Nephron (organoid): Measurements from ENCODE around the gene INSC.

ENCODE experiments used
- H3K27ac Mint-ChIP-seq, 3 experiments: 2 replicates each; pipeline ENCODE4 v1.8.0; 2020; ENCODE audit warnings: mixed read lengths in 3 of 3, mild to moderate bottlenecking in 2 of 3, moderate library complexity in 1 of 3
- H3K27me3 Mint-ChIP-seq: 2 replicates; pipeline ENCODE4 v1.8.0; 2021; ENCODE audit warnings: low read depth, mild to moderate bottlenecking, moderate library complexity, mixed read lengths
- H3K36me3 Mint-ChIP-seq: 2 replicates; pipeline ENCODE4 v1.8.0; 2020; ENCODE audit warnings: low read depth, mixed read lengths
- H3K4me1 Mint-ChIP-seq: 2 replicates; pipeline ENCODE4 v1.8.0; 2020; ENCODE audit warnings: mixed read lengths
- H3K4me3 Mint-ChIP-seq, 3 experiments: 2 replicates each; pipeline ENCODE4 v1.8.0; 2020; ENCODE audit warnings: mild to moderate bottlenecking in 3 of 3, mixed read lengths in 3 of 3, moderate library complexity in 2 of 3
- H3K9me3 Mint-ChIP-seq: 2 replicates; pipeline ENCODE4 v1.8.0; 2020; ENCODE audit warnings: mixed read lengths
- TF ChIP-seq, protein P1 (sequence below), 3 experiments: fragments of 200-600 bp; sonication (generic); IDR thresholded peaks; one replicate each; pipeline ENCODE4 v1.5.0; 2021; ENCODE audit warnings: antibody characterized with exemption in 3 of 3; ENCODE audit not compliant: unreplicated experiment in 3 of 3

INSC gene

GRCh38 chr11:15163136-15163535, 48.4 kb downstream of the INSC start:
- no peaks in the 10 kb centered on the region for H3K9me3 Mint-ChIP-seq
- no peak overlapping the region for H3K27ac Mint-ChIP-seq
- H3K27me3 Mint-ChIP-seq: peaks cover 10% of the 10 kb centered on the region
- peaks cover 4% of the 10 kb centered on the region for H3K4me1 Mint-ChIP-seq
- H3K36me3 Mint-ChIP-seq: no peaks in the 10 kb centered on the region
- TF ChIP-seq, protein P1, sequence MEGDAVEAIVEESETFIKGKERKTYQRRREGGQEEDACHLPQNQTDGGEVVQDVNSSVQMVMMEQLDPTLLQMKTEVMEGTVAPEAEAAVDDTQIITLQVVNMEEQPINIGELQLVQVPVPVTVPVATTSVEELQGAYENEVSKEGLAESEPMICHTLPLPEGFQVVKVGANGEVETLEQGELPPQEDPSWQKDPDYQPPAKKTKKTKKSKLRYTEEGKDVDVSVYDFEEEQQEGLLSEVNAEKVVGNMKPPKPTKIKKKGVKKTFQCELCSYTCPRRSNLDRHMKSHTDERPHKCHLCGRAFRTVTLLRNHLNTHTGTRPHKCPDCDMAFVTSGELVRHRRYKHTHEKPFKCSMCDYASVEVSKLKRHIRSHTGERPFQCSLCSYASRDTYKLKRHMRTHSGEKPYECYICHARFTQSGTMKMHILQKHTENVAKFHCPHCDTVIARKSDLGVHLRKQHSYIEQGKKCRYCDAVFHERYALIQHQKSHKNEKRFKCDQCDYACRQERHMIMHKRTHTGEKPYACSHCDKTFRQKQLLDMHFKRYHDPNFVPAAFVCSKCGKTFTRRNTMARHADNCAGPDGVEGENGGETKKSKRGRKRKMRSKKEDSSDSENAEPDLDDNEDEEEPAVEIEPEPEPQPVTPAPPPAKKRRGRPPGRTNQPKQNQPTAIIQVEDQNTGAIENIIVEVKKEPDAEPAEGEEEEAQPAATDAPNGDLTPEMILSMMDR (IDR thresholded peaks at IDR 0.05; ENCODE audit: unreplicated experiment in 3 of 3): no peak
- no peak overlapping the region for H3K4me3 Mint-ChIP-seq

DNA sequence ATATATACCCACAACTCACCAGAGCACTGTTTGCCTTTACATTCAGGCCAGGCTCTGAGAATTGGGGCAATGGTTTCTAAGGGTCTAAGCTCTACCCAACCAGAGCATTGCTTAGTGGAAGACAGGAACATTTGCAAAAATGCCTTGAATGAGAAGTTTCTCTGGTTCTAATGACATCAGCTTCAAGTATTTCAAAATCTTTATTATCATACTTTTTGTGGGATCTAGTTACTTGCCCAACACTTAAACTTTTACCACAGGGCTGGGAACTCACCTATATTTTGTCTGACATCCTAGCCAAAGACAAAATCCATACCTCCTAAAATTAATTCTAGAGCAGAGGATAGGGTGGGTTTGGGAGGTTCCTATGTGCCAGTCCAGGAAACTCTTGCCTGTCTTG, 51.5 kb downstream of the INSC start:
- Mint-ChIP-seq H3K9me3 (no peaks in the 10 kb centered on the region), H3K4me1 (no peaks in the 10 kb centered on the region), H3K27ac (no peak overlapping the region), H3K27me3 (peaks cover 10% of the 10 kb centered on the region), H3K36me3 (no peaks in the 10 kb centered on the region), H3K4me3 (no peak overlapping the region)
- TF ChIP-seq, protein P1 (IDR thresholded peaks at IDR 0.05; ENCODE audit: unreplicated experiment in 3 of 3): no peak

DNA sequence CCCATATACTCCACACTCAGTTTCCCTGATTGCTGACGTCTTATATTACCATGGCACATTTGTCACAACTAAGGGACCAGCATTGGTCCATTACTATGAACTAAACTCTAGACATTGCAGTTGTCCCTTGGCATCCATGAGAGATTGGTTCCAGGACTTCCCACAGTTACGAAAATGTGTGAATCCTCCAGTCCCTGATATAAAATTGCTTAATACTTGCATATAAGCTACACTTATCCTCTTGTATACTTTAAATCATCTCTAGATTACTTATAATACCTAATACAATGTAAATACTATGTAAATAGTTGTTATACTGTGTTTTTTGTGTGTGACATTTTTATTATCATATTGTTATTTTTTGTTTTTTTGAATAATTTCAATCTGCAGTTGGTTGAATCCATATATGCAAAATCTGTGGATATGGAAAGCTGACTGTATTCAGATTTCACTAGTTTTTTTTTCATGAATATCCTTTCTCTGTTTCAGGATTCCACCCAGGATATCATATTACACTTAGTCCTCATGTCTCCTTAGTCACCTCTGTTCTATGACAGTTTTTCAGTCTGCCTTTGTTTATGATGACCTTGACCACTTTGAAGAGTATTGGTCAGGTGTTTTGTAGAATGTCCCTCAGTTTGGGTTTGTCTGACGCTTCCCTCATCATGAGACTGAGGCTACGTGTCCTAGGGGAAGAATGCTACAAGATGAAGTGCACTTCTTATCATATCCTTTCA, 55.3 kb downstream of the INSC start:
- Mint-ChIP-seq H3K4me1 (no peaks in the 10 kb centered on the region), H3K27me3 (peaks cover 13% of the 10 kb centered on the region), H3K4me3 (no peak overlapping the region), H3K27ac (no peak overlapping the region), H3K36me3 (no peaks in the 10 kb centered on the region), H3K9me3 (no peaks in the 10 kb centered on the region)
- TF ChIP-seq, protein P1 (IDR thresholded peaks at IDR 0.05; ENCODE audit: unreplicated experiment in 3 of 3): no peak

GRCh38 chr11:15170698-15171097, 56.0 kb downstream of the INSC start:
- H3K27me3 Mint-ChIP-seq: peaks cover 9% of the 10 kb centered on the region
- H3K4me3 Mint-ChIP-seq: no peak overlapping the region
- no peaks in the 10 kb centered on the region for H3K4me1 Mint-ChIP-seq
- H3K36me3 Mint-ChIP-seq: no peaks in the 10 kb centered on the region
- H3K27ac Mint-ChIP-seq: no peak overlapping the region
- H3K9me3 Mint-ChIP-seq: no peaks in the 10 kb centered on the region
- TF ChIP-seq, protein P1 (IDR thresholded peaks at IDR 0.05; ENCODE audit: unreplicated experiment in 3 of 3): no peak

DNA sequence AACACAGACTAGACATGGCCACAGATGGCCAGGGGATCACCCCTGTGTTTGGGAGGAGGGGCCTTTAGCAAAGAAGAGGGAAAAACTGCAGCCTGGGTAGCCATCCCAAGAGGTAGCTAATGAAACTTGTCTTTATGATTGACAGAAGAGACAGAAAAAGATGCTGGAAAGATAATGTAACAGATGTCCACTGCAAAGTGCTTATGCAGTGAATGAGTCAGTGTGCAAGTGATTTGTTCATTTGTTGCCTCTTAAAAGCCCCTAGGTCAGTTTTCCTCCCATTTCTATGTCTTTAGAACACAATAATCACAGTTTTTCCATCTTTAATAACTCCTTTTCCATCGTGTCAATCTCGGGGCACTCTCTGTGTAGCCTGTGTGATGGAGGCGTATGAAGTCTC, 57.2 kb downstream of the INSC start:
- Mint-ChIP-seq H3K27me3 (peaks cover 9% of the 10 kb centered on the region), H3K4me3 (no peak overlapping the region), H3K4me1 (no peaks in the 10 kb centered on the region), H3K27ac (no peak overlapping the region), H3K36me3 (no peaks in the 10 kb centered on the region), H3K9me3 (no peaks in the 10 kb centered on the region)
- TF ChIP-seq, protein P1 (IDR thresholded peaks at IDR 0.05; ENCODE audit: unreplicated experiment in 3 of 3): no peak

- no peaks in the 10 kb centered on the region for H3K9me3 Mint-ChIP-seq
Measured at GRCh38 chr11:15175831-15176230, 61.1 kb downstream of the INSC start.

More at GRCh38 chr11:15175831-15176230, 61.1 kb downstream of the INSC start:
- peak overlapping the region in 1 of 3 experiments; percentile 5 for H3K27ac Mint-ChIP-seq
- H3K27me3 Mint-ChIP-seq: peaks cover 7% of the 10 kb centered on the region
- no peaks in the 10 kb centered on the region for H3K36me3 Mint-ChIP-seq
- TF ChIP-seq, protein P1 (IDR thresholded peaks at IDR 0.05; ENCODE audit: unreplicated experiment in 3 of 3): no peak
- peaks cover 23% of the 10 kb centered on the region for H3K4me1 Mint-ChIP-seq
- H3K4me3 Mint-ChIP-seq: peak overlapping the region in 1 of 3 experiments; percentile 9
